ENCODE data around the gene KRT79.

Gene KRT79

DNA sequence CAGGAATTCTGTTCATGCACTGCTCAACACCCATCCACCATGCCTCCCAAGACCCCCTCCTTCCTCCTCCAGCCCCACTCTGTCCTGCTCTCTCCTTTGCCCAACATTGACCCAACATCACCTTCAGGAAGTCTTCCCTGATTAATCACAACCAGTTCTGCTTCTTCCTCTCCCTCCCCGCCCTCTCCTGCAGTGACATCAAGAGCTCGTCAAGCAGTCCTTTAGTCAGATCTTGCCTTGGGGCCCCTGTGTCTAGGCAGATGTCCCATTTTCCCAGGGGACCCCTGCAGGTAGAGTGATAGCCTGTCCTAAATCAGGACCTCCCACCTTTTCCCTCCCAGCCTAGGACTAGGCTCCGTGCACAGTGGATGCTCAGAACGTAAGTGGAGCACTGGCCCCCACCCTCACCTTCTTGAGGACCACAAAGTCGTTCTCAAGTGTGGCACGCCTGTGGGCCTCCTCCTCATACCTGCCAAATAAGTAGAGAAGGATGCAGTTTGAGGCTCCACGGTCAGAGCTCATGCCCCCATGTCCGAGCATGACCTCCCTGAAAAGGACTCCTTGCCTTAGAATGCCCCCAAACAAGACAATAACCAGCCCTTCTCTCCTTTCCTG, 12.4 kb upstream of the KRT79 start (continued):
- TF ChIP-seq ARNTL (CRISPR knock-in tag; IDR thresholded peaks at IDR 0.05; ENCODE audit: borderline replicate concordance, low read depth): no peak
- TF ChIP-seq, protein P1, sequence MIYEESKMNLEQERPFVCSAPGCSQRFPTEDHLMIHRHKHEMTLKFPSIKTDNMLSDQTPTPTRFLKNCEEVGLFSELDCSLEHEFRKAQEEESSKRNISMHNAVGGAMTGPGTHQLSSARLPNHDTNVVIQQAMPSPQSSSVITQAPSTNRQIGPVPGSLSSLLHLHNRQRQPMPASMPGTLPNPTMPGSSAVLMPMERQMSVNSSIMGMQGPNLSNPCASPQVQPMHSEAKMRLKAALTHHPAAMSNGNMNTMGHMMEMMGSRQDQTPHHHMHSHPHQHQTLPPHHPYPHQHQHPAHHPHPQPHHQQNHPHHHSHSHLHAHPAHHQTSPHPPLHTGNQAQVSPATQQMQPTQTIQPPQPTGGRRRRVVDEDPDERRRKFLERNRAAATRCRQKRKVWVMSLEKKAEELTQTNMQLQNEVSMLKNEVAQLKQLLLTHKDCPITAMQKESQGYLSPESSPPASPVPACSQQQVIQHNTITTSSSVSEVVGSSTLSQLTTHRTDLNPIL (CRISPR knock-in tag; IDR thresholded peaks at IDR 0.05; ENCODE audit: low read depth): no peak

DNA sequence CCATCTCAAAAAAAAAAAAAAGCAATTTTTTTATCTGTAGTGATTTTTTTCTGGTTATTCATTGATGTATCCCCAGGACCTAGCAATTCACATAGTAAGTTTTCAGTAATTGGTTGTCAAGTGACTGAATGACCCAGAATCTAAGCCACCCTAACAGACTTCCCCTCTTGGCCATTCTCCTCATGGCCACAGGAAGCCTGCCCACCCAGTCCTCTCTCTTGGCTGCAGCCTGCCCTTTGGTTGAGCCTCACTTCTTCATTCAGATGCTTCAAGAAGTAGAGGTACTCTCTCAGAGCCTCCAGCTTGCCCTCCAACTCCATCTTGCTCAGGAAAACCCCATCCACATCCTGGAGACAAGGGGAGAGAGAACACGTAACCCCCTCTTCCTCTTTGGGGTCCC, 11.8 kb upstream of the KRT79 start:
- TF ChIP-seq ZNF70 (CRISPR knock-in tag; IDR thresholded peaks at IDR 0.05): no peak
- ATAC-seq: no peak

DNA sequence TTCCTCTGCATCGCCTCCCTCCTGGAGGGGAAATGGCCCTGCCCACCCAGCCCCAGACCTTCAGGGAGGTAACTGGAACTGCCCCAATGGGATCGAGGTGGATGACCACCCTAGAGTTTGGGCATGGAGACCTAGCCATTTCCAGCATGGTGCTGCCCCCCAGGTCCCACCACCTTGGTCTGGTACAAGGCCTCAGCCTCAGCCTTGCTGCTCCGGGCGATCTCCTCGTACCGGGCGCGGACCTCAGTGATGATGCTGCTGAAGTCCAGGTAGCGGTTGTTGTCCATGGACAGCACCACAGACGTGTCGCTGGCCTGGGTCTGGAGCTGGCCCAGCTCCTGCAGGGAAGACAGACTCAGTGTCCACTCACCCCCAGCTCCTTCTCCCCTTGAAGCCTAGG, 10.3 kb upstream of the KRT79 start:
- TF ChIP-seq TOX (CRISPR knock-in tag; IDR thresholded peaks at IDR 0.05; ENCODE audit: borderline replicate concordance) (no peak), ESRRG (CRISPR knock-in tag; IDR thresholded peaks at IDR 0.05) (no peak), ZC3H10 (CRISPR knock-in tag; IDR thresholded peaks at IDR 0.05) (no peak), ZNF70 (CRISPR knock-in tag; IDR thresholded peaks at IDR 0.05) (no peak), GLIS3 (CRISPR knock-in tag; IDR thresholded peaks at IDR 0.05) (no peak), SNAI2 (CRISPR knock-in tag; IDR thresholded peaks at IDR 0.05) (no peak), OSR1 (CRISPR knock-in tag; IDR thresholded peaks at IDR 0.05) (no peak), ZFP3 (CRISPR knock-in tag; IDR thresholded peaks at IDR 0.05) (no peak), ZFP30 (CRISPR knock-in tag; IDR thresholded peaks at IDR 0.05) (no peak), ARNTL (CRISPR knock-in tag; IDR thresholded peaks at IDR 0.05; ENCODE audit: borderline replicate concordance, low read depth) (no peak)
- TF ChIP-seq, protein P2, sequence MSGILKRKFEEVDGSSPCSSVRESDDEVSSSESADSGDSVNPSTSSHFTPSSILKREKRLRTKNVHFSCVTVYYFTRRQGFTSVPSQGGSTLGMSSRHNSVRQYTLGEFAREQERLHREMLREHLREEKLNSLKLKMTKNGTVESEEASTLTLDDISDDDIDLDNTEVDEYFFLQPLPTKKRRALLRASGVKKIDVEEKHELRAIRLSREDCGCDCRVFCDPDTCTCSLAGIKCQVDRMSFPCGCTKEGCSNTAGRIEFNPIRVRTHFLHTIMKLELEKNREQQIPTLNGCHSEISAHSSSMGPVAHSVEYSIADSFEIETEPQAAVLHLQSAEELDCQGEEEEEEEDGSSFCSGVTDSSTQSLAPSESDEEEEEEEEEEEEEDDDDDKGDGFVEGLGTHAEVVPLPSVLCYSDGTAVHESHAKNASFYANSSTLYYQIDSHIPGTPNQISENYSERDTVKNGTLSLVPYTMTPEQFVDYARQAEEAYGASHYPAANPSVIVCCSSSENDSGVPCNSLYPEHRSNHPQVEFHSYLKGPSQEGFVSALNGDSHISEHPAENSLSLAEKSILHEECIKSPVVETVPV (CRISPR knock-in tag; IDR thresholded peaks at IDR 0.05): no peak
- TF ChIP-seq, protein P3, sequence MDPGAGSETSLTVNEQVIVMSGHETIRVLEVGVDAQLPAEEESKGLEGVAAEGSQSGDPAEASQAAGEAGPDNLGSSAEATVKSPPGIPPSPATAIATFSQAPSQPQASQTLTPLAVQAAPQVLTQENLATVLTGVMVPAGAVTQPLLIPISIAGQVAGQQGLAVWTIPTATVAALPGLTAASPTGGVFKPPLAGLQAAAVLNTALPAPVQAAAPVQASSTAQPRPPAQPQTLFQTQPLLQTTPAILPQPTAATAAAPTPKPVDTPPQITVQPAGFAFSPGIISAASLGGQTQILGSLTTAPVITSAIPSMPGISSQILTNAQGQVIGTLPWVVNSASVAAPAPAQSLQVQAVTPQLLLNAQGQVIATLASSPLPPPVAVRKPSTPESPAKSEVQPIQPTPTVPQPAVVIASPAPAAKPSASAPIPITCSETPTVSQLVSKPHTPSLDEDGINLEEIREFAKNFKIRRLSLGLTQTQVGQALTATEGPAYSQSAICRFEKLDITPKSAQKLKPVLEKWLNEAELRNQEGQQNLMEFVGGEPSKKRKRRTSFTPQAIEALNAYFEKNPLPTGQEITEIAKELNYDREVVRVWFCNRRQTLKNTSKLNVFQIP (CRISPR knock-in tag; IDR thresholded peaks at IDR 0.05; ENCODE audit: borderline replicate concordance, low read depth): no peak
- TF ChIP-seq, protein P1 (CRISPR knock-in tag; IDR thresholded peaks at IDR 0.05; ENCODE audit: low read depth): no peak
- ATAC-seq: no peak

DNA sequence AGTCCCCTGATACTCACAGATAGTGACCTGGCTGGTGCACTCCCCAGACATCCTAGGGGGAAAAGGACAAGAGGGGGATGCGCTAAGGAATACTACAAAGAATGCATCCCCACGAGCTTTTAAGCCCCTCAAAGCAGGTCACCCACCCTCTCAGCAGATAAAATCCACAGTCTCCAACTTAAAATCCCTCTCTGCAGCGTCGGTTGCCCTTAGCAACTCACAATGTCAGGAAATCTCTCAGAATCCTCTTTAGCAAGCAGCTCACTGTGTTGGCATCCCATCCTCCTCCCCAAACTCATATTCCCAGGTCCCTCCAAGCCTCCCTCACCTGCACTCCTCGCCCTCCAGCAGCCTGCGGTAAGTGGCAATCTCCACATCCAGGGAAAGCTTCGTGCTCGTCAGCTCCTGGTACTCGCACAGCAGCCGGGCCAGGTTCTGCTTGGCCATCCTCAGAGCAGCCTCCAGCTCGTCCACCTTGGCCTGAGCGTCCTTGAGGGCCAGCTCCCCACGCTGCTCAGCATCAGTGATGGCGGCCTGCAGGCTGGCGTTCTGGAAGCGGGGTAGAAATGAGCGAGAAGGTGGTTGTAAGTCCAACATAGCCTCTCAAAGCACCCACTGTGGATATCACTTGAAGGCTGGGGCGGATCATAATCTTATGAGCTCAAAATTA, 5.5 kb upstream of the KRT79 start:
- ATAC-seq: no peak
- TF ChIP-seq ZFP3 (CRISPR knock-in tag; IDR thresholded peaks at IDR 0.05) (no peak), ISL1 (CRISPR knock-in tag; IDR thresholded peaks at IDR 0.05) (no peak), ZNF565 (CRISPR knock-in tag; conservative IDR thresholded peaks at IDR 0.05; ENCODE audit: low read depth) (no peak), ZNF8 (CRISPR knock-in tag; IDR thresholded peaks at IDR 0.05) (no peak), GLIS3 (CRISPR knock-in tag; IDR thresholded peaks at IDR 0.05) (no peak), BACH2 (CRISPR knock-in tag; IDR thresholded peaks at IDR 0.05; ENCODE audit: borderline replicate concordance) (no peak), ESRRG (CRISPR knock-in tag; IDR thresholded peaks at IDR 0.05) (no peak), ZC3H10 (CRISPR knock-in tag; IDR thresholded peaks at IDR 0.05) (no peak), CSDC2 (CRISPR knock-in tag; IDR thresholded peaks at IDR 0.05) (no peak)
- TF ChIP-seq, protein P4, sequence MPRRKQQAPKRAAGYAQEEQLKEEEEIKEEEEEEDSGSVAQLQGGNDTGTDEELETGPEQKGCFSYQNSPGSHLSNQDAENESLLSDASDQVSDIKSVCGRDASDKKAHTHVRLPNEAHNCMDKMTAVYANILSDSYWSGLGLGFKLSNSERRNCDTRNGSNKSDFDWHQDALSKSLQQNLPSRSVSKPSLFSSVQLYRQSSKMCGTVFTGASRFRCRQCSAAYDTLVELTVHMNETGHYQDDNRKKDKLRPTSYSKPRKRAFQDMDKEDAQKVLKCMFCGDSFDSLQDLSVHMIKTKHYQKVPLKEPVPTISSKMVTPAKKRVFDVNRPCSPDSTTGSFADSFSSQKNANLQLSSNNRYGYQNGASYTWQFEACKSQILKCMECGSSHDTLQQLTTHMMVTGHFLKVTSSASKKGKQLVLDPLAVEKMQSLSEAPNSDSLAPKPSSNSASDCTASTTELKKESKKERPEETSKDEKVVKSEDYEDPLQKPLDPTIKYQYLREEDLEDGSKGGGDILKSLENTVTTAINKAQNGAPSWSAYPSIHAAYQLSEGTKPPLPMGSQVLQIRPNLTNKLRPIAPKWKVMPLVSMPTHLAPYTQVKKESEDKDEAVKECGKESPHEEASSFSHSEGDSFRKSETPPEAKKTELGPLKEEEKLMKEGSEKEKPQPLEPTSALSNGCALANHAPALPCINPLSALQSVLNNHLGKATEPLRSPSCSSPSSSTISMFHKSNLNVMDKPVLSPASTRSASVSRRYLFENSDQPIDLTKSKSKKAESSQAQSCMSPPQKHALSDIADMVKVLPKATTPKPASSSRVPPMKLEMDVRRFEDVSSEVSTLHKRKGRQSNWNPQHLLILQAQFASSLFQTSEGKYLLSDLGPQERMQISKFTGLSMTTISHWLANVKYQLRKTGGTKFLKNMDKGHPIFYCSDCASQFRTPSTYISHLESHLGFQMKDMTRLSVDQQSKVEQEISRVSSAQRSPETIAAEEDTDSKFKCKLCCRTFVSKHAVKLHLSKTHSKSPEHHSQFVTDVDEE (CRISPR knock-in tag; IDR thresholded peaks at IDR 0.05): no peak
- TF ChIP-seq, protein P2 (CRISPR knock-in tag; IDR thresholded peaks at IDR 0.05): no peak
- TF ChIP-seq, protein P3 (CRISPR knock-in tag; IDR thresholded peaks at IDR 0.05; ENCODE audit: borderline replicate concordance, low read depth): no peak

Data from SK-N-SH treated with all-trans-retinoic acid at 6 μM for 48 hours (cell line).